ENCODE data around the gene ZFAND3. TPM values are rescaled to one million over a fixed set of nuclear protein-coding genes. Genes with fewer than 3 reads are reported as not detected.

ZFAND3 gene
- total and polyA plus RNA-seq, 10 of the 15 experiments (the other 5 are each of a cell fraction or from before 2014, with no cell fraction given) = 0.90 to 34.4 (median 16.3) TPM

- no peak overlapping the region for H3K4me2 ChIP-seq (ENCODE audit: control insufficient read depth, insufficient read depth)
- peak; percentile 41; the same call in 1 of the 2 replicates for TF ChIP-seq PKNOX1 (IDR thresholded peaks at IDR 0.05)
- TF ChIP-seq ZNF687 (IDR thresholded peaks at IDR 0.05) = no peak
- no peak for TF ChIP-seq FOS (IDR thresholded peaks at IDR 0.05; ENCODE audit: borderline replicate concordance, extremely low read depth, insufficient read length)
- no peak for TF ChIP-seq STAT1 (conservative IDR thresholded peaks at IDR 0.05)
- TF ChIP-seq CTCF (IDR thresholded peaks at IDR 0.05 in 2 of 3, conservative IDR thresholded peaks at IDR 0.05 in 1 of 3; ENCODE audit: control insufficient read depth in 2 of 3, extremely low read depth in 1 of 3, insufficient read depth in 1 of 3, low read depth in 3 of 3, low read length in 3 of 3) = 0 out of 6 replicates have a peak, but pooled peaks of 1 of the 3 experiments have one; percentile 1
- ChIA-PET SMC1A (ENCODE audit: uncharacterized antibody, unreplicated experiment) (interaction anchor here (5.4 kb wide), 1 partner anchor 14 kb away, joined by 60 read pairs; no protein-coding TSS in a partner anchor), RAD21 (ENCODE audit: unreplicated experiment) (no interaction called here), POLR2A (no interaction called here), CTCF (no interaction called here)
- H3K36me3 ChIP-seq (ENCODE audit: control insufficient read depth in 2 of 2, insufficient read depth in 2 of 2, low read length in 1 of 2) = no peaks in the 10 kb centered on the region
- no peak overlapping the region for H3K9ac ChIP-seq (ENCODE audit: control insufficient read depth, insufficient read depth, low read length)
- no peaks in the 10 kb centered on the region for H3K27me3 ChIP-seq (replicated peaks in 1 of 2; ENCODE audit: control insufficient read depth in 2 of 2, insufficient read depth in 2 of 2, low read length in 1 of 2)
- 0 out of 2 replicates have a peak, but pooled peaks cover 3% of the 10 kb centered on the region for H4K20me1 ChIP-seq (ENCODE audit: control insufficient read depth, insufficient read depth)
- no peak overlapping the region for H3K27ac ChIP-seq (ENCODE audit: control insufficient read depth, insufficient read depth)
- H3K4me3 ChIP-seq = no peak overlapping the region
- no peak for FAIRE-seq
- no TSS peak for BruUV-seq (replicated peaks)
- no peak for DNase-seq (ENCODE audit: low read depth, low spot score)
- 92% methylated on average over 2 of the region's 2 CpGs for WGBS (ENCODE audit: insufficient coverage, insufficient replicate concordance, low lambda C conversion rate, missing lambda C conversion rate)
- intact Hi-C loops (cut with micrococcal nuclease; ENCODE audit: unreplicated experiment) = loop anchor here (10.0 kb wide), 1 partner anchor 154 kb away; no protein-coding TSS in a partner anchor
- H3K9me3 ChIP-seq (replicated peaks; ENCODE audit: control insufficient read depth, insufficient read depth, low read length) = no peaks in the 10 kb centered on the region
- H3K79me2 ChIP-seq (ENCODE audit: control insufficient read depth, insufficient read depth, low read length) = no peaks in the 10 kb centered on the region; the same call in none of the 2 replicates
- no peaks in the 10 kb centered on the region for H3K4me1 ChIP-seq (ENCODE audit: control insufficient read depth, insufficient read depth, low read length)
- no peak overlapping the region for H2AFZ ChIP-seq (ENCODE audit: control insufficient read depth, low read depth, low read length)
- in situ Hi-C loops (cut with MboI) = loop anchor here (25.0 kb wide), 1 partner anchor 306 kb away; no protein-coding TSS in a partner anchor
- ATAC-seq = no peak
These were observed 199.2 kb downstream of the ZFAND3 start for GRCh38 chr6:38018755-38019165.
